Epithelial cell of alveolus of lung (primary cell): ENCODE data around the gene LUZP4. TPM values are rescaled to one million over a fixed set of nuclear protein-coding genes. Genes with fewer than 3 reads are reported as not detected.

Experiments
- total RNA-seq: library from RNA; depleted of rRNA; stranded (reverse); fragments of >200 nt; gene quantifications from 2 replicates; pipeline ENCODE4 v1.2.1, GENCODE V29; 2015

LUZP4 gene, protein sequence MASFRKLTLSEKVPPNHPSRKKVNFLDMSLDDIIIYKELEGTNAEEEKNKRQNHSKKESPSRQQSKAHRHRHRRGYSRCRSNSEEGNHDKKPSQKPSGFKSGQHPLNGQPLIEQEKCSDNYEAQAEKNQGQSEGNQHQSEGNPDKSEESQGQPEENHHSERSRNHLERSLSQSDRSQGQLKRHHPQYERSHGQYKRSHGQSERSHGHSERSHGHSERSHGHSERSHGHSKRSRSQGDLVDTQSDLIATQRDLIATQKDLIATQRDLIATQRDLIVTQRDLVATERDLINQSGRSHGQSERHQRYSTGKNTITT
- not detected in 2 replicates for total RNA-seq

DNA sequence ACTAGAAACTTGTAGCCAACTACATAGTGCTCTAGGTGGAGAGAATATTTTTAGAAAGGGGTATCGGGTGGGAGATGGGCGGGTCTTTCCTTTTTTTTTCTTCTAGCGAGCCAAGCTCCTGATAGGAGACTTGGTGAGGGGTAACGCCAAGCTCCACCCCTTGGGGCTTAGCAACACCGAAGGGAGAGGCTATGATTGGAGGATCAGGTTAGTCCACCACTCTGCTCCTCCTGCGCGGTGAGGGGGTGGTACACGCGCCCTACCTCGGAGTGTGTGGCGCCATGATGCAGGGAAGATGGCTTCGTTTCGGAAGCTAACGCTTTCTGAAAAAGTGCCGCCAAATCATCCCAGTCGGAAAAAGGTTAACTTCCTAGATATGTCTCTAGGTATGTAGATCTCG is at the start of gene LUZP4:
Gene LUZP4, plus strand, starts transcription at position 251 of the 400 bp plus-strand sequence. Its CDS starts 45 bp downstream, at position 296.

Other genes starting within 250 kb of the LUZP4 start
- not detected in 2 replicates for gene RBMXL3, start 100.3 kb upstream of the LUZP4 start, total RNA-seq
- 6.5 and 21.7 TPM in 2 replicates for gene LRCH2, start 55.6 kb upstream of the LUZP4 start, total RNA-seq